HG03159 (cell line): ENCODE measurements around the gene ABCD4.

Experiments used
- ATAC-seq: cut with Tn5 transposase; IDR thresholded peaks from one replicate; pipeline ENCODE4 v1.9.1; 2021; ENCODE audit warnings: mild to moderate bottlenecking, moderate library complexity; ENCODE audit not compliant: unreplicated experiment

The ABCD4 gene

GRCh38 chr14:74260525-74261233, 42.1 kb downstream of the ABCD4 start:
- ATAC-seq: no peak

GRCh38 chr14:74259513-74259912, 43.2 kb downstream of the ABCD4 start:
- no peak for ATAC-seq

GRCh38 chr14:74258764-74259035, 44.0 kb downstream of the ABCD4 start:
- no peak for ATAC-seq

GRCh38 chr14:74257941-74258763, 44.6 kb downstream of the ABCD4 start:
- ATAC-seq: peak; percentile 16

GRCh38 chr14:74257078-74257940, 45.4 kb downstream of the ABCD4 start:
- peak; percentile 80 for ATAC-seq

- ATAC-seq: no peak
Observed at GRCh38 chr14:74255281-74255680, 47.5 kb downstream of the ABCD4 start.

- ATAC-seq: no peak
Observed at GRCh38 chr14:74249433-74250375, 53.0 kb downstream of the ABCD4 start.

- ATAC-seq: no peak
Observed at GRCh38 chr14:74248017-74248416, 54.7 kb downstream of the ABCD4 start.

- no peak for ATAC-seq
Observed at GRCh38 chr14:74246542-74246941, 56.2 kb downstream of the ABCD4 start.

- no peak for ATAC-seq
Observed at GRCh38 chr14:74245292-74245691, 57.4 kb downstream of the ABCD4 start.

- no peak for ATAC-seq
Observed at GRCh38 chr14:74244115-74244514, 58.6 kb downstream of the ABCD4 start.

- no peak for ATAC-seq
Observed at GRCh38 chr14:74243051-74243450, 59.7 kb downstream of the ABCD4 start.

GRCh38 chr14:74242780-74243042, 60.0 kb downstream of the ABCD4 start:
- no peak for ATAC-seq

GRCh38 chr14:74242021-74242779, 60.5 kb downstream of the ABCD4 start:
- ATAC-seq: no peak

GRCh38 chr14:74241652-74242017, 61.1 kb downstream of the ABCD4 start:
- ATAC-seq: no peak

- ATAC-seq: no peak
Observed at GRCh38 chr14:74240794-74241651, 61.7 kb downstream of the ABCD4 start.

- ATAC-seq: no peak
Observed at GRCh38 chr14:74239848-74240793, 62.6 kb downstream of the ABCD4 start.
